ENCODE results near the gene METTL2B.
"Not testable (repeated sequence)": the region's sequence is repeated elsewhere in the genome, so short reads cannot be mapped to it uniquely, and the experiment has no call there.

The METTL2B gene

GRCh38 chr7:128529191-128529590, 52.6 kb downstream of the METTL2B start:
- not testable (repeated sequence) for DNase-seq

GRCh38 chr7:128530121-128530854, 53.7 kb downstream of the METTL2B start:
- peak; percentile 67 for DNase-seq

GRCh38 chr7:128530855-128531104, 54.2 kb downstream of the METTL2B start:
- no peak for DNase-seq

- peak; percentile 88 for DNase-seq
These were observed 54.8 kb downstream of the METTL2B start for GRCh38 chr7:128531105-128531954.

GRCh38 chr7:128531955-128532478, 55.5 kb downstream of the METTL2B start:
- DNase-seq = peak; percentile 41

GRCh38 chr7:128532956-128533355, 56.4 kb downstream of the METTL2B start:
- DNase-seq = not testable (repeated sequence)

- peak; percentile 56 for DNase-seq
These were observed 60.9 kb downstream of the METTL2B start for GRCh38 chr7:128537410-128537809.

- not testable (repeated sequence) for DNase-seq
These were observed 66.0 kb downstream of the METTL2B start for GRCh38 chr7:128542530-128542929.

GRCh38 chr7:128543300-128543699, 66.8 kb downstream of the METTL2B start:
- DNase-seq = not testable (repeated sequence)

GRCh38 chr7:128546319-128546851, 69.8 kb downstream of the METTL2B start:
- not testable (repeated sequence) for DNase-seq

- no peak for DNase-seq
These were observed 74.4 kb downstream of the METTL2B start for GRCh38 chr7:128550920-128551319.

- not testable (repeated sequence) for DNase-seq
These were observed 77.8 kb downstream of the METTL2B start for GRCh38 chr7:128554394-128554793.

Data from CD4-positive, alpha-beta T cell treated with Interleukin-10 for 1 hour (primary cell).